Caco-2 (cell line): ENCODE results near the gene CTTNBP2NL. TPM values are rescaled to one million over a fixed set of nuclear protein-coding genes. Genes with fewer than 3 reads are reported as not detected.
A peak's percentile ranks its signal among the peaks of the same experiment; 100 is the strongest.

Source experiments
- BruUV-seq: library from RNA; stranded (reverse); fragments of 400-500 nt; replicated peaks from 2 replicates; lab custom pipeline; 2021; lab: Mats Ljungman, UMichigan
- CTCF ChIA-PET: fragments of 300-600 bp; sonication (Branson Sonifier 250); formaldehyde crosslinking; loops from one replicate; lab custom pipeline; 2022; ENCODE audit warnings: antibody characterized with exemption; lab: Charles Lee
- POLR2A ChIA-PET: fragments of 300-600 bp; sonication (Branson Sonifier 250); formaldehyde crosslinking; loops from one replicate; lab custom pipeline; 2022; ENCODE audit warnings: antibody characterized with exemption; lab: Charles Lee
- DNase-seq, 2 experiments: peaks; one replicate each; pipeline versions ENCODE4 v3.0.0 to v3.0.0-alpha.2; 2020 to 2022
- H3K27me3 ChIP-seq: replicated peaks from 2 replicates; pipeline ENCODE4 v1.6.0; 2011; ENCODE audit warnings: low read length; ENCODE audit not compliant: control insufficient read depth, insufficient read depth
- H3K36me3 ChIP-seq: 2 replicates; pipeline ENCODE4 v1.5.1; 2011; ENCODE audit warnings: low read length; ENCODE audit not compliant: control insufficient read depth, insufficient read depth
- H3K4me1 ChIP-seq: fragments of 250-450 bp; sonication (Bioruptor Pico); 2 replicates; pipeline ENCODE4 v1.5.1; 2020; ENCODE audit warnings: mild to moderate bottlenecking
- H3K4me3 ChIP-seq: 2 replicates; pipeline ENCODE4 v1.5.1; 2011; ENCODE audit warnings: low read depth, mild to moderate bottlenecking, control low read depth, low read length
- H3K9me3 ChIP-seq: fragments of 250-450 bp; sonication (Bioruptor Pico); 2 replicates; pipeline ENCODE4 v1.5.1; 2020; ENCODE audit warnings: mild to moderate bottlenecking, moderate library complexity
- H3K27ac Mint-ChIP-seq: one replicate; pipeline ENCODE4 v1.8.0; 2022; ENCODE audit warnings: mixed read lengths; ENCODE audit not compliant: unreplicated experiment
- H3K27me3 Mint-ChIP-seq: one replicate; pipeline ENCODE4 v1.8.0; 2022; ENCODE audit warnings: mixed read lengths; ENCODE audit not compliant: insufficient read depth, unreplicated experiment
- H3K36me3 Mint-ChIP-seq: one replicate; pipeline ENCODE4 v1.8.0; 2022; ENCODE audit warnings: mild to moderate bottlenecking, mixed read lengths; ENCODE audit not compliant: insufficient read depth, unreplicated experiment
- H3K4me1 Mint-ChIP-seq: one replicate; pipeline ENCODE4 v1.8.0; 2022; ENCODE audit warnings: low read depth, mixed read lengths; ENCODE audit not compliant: unreplicated experiment
- H3K4me3 Mint-ChIP-seq: one replicate; pipeline ENCODE4 v1.8.0; 2022; ENCODE audit warnings: mild to moderate bottlenecking, moderate library complexity, mixed read lengths; ENCODE audit not compliant: unreplicated experiment
- H3K9me3 Mint-ChIP-seq: one replicate; pipeline ENCODE4 v1.8.0; 2022; ENCODE audit warnings: mixed read lengths; ENCODE audit not compliant: unreplicated experiment
- CTCF ChIP-seq, 2 experiments: fragments of 200-600 bp in 1 of 2; IDR thresholded peaks; 1 replicate in 1 of 2; 2 replicates in 1 of 2; pipeline versions ENCODE4 v1.5.1 to v1.8.0; 2011 to 2022; ENCODE audit warnings: antibody characterized with exemption in 1 of 2, control low read depth in 1 of 2, inconsistent platforms in 1 of 2, low read depth in 1 of 2, low read length in 1 of 2, mild to moderate bottlenecking in 1 of 2, moderate library complexity in 1 of 2; ENCODE audit not compliant: insufficient read depth in 1 of 2, severe bottlenecking in 1 of 2, unreplicated experiment in 1 of 2
- intact Hi-C: fragments of 100-400 bp; cut with micrococcal nuclease; formaldehyde crosslinking; loops from one replicate; pipeline ENCODE4 v1.10.0; 2022; ENCODE audit not compliant: unreplicated experiment
- total RNA-seq: library from RNA; stranded (reverse); gene quantifications from 2 replicates; pipeline ENCODE4 v1.2.3, GENCODE V29; 2022

CTTNBP2NL gene
- total RNA-seq, 1 experiment from 2014 or later = 11.3 TPM

- DNase-seq = no peak
- Histone ChIP-seq H3K9me3 (no peaks in the 10 kb centered on the region), H3K4me3 (no peak overlapping the region), H3K36me3 (no peaks in the 10 kb centered on the region), H3K4me1 (no peaks in the 10 kb centered on the region), H3K27me3 (no peaks in the 10 kb centered on the region)
- intact Hi-C loops = no loop called here
- Mint-ChIP-seq H3K27ac (no peak overlapping the region), H3K27me3 (peaks cover 11% of the 10 kb centered on the region), H3K9me3 (no peaks in the 10 kb centered on the region), H3K4me3 (peak overlapping the region; percentile 71), H3K4me1 (no peaks in the 10 kb centered on the region), H3K36me3 (no peaks in the 10 kb centered on the region)
- CTCF ChIA-PET = no interaction called here
- TF ChIP-seq CTCF (IDR thresholded peaks at IDR 0.05; ENCODE audit: insufficient read depth in 1 of 2, low read depth in 1 of 2, low read length in 1 of 2, severe bottlenecking in 1 of 2, unreplicated experiment in 1 of 2) = no peak
- POLR2A ChIA-PET = no interaction called here
- BruUV-seq = no TSS peak
These were observed 111.3 kb downstream of the CTTNBP2NL start for GRCh38 chr1:112507336-112507735.

GRCh38 chr1:112507921-112508277, 111.9 kb downstream of the CTTNBP2NL start:
- Mint-ChIP-seq H3K4me1 (no peaks in the 10 kb centered on the region), H3K27me3 (peaks cover 11% of the 10 kb centered on the region), H3K4me3 (peak overlapping the region; percentile 71), H3K36me3 (no peaks in the 10 kb centered on the region), H3K9me3 (no peaks in the 10 kb centered on the region), H3K27ac (no peak overlapping the region)
- Histone ChIP-seq H3K36me3 (no peaks in the 10 kb centered on the region), H3K9me3 (no peaks in the 10 kb centered on the region), H3K27me3 (no peaks in the 10 kb centered on the region), H3K4me1 (no peaks in the 10 kb centered on the region), H3K4me3 (peak overlapping the region; percentile 49)
- ChIA-PET POLR2A (no interaction called here), CTCF (interaction anchor here (0.7 kb wide), 1 partner anchor 139 kb away, joined by 5 read pairs; no protein-coding TSS in a partner anchor)
- BruUV-seq = no TSS peak
- TF ChIP-seq CTCF (IDR thresholded peaks at IDR 0.05; ENCODE audit: insufficient read depth in 1 of 2, low read depth in 1 of 2, low read length in 1 of 2, severe bottlenecking in 1 of 2, unreplicated experiment in 1 of 2) = no peak
- intact Hi-C loops = no loop called here
- DNase-seq = no peak

- ChIA-PET CTCF (interaction anchor here (0.7 kb wide), 1 partner anchor 139 kb away, joined by 5 read pairs; no protein-coding TSS in a partner anchor), POLR2A (no interaction called here)
- no peak for TF ChIP-seq CTCF (IDR thresholded peaks at IDR 0.05; ENCODE audit: insufficient read depth in 1 of 2, low read depth in 1 of 2, low read length in 1 of 2, severe bottlenecking in 1 of 2, unreplicated experiment in 1 of 2)
- Histone ChIP-seq H3K9me3 (no peaks in the 10 kb centered on the region), H3K4me1 (no peaks in the 10 kb centered on the region), H3K4me3 (peak within 1 kb of the TSS; percentile 49), H3K27me3 (no peaks in the 10 kb centered on the region), H3K36me3 (no peaks in the 10 kb centered on the region)
- Mint-ChIP-seq H3K36me3 (no peaks in the 10 kb centered on the region), H3K27ac (no peak within 1 kb of the TSS), H3K9me3 (no peaks in the 10 kb centered on the region), H3K4me3 (peak within 1 kb of the TSS; percentile 71), H3K4me1 (no peaks in the 10 kb centered on the region), H3K27me3 (peaks cover 10% of the 10 kb centered on the region)
- DNase-seq = peak in 1 of 2 experiments; percentile 29
- BruUV-seq = no TSS peak
- intact Hi-C loops = no loop called here
These were observed 112.4 kb downstream of the CTTNBP2NL start, which contains the start of gene WNT2B for GRCh38 chr1:112508278-112509004. Gene WNT2B (plus strand): TSS chr1:112508965. CDS start chr1:112509263, 298 bp downstream.
